Caki2 (cell line): ENCODE measurements around the gene PSMD9. TPM values are rescaled to one million over a fixed set of nuclear protein-coding genes. Genes with fewer than 3 reads are reported as not detected.
A peak's percentile ranks its signal among the peaks of the same experiment; 100 is the strongest.
"Not testable (repeated sequence)": the region's sequence is repeated elsewhere in the genome, so short reads cannot be mapped to it uniquely, and the experiment has no call there.

ENCODE experiments used
- DNase-seq: peaks from one replicate; pipeline ENCODE4 v3.0.0-alpha.2; 2015; ENCODE audit warnings: low read depth
- in situ Hi-C: cut with HindIII; loops from 2 replicates; pipeline ENCODE4 v1.10.0; 2016; ENCODE audit warnings: low sequenced_read_pairs, low pct_unique_long_range_greater_than_20kb, mixed read lengths
- total RNA-seq: library from RNA; depleted of rRNA; stranded (reverse); fragments of >200 nt; shearing (Covaris generic); gene quantifications from 2 replicates; pipeline ENCODE4 v1.2.3, GENCODE V29; 2014; ENCODE audit warnings: low replicate concordance

Gene PSMD9
- total RNA-seq, 1 experiment from 2014 or later: 191 TPM

DNA sequence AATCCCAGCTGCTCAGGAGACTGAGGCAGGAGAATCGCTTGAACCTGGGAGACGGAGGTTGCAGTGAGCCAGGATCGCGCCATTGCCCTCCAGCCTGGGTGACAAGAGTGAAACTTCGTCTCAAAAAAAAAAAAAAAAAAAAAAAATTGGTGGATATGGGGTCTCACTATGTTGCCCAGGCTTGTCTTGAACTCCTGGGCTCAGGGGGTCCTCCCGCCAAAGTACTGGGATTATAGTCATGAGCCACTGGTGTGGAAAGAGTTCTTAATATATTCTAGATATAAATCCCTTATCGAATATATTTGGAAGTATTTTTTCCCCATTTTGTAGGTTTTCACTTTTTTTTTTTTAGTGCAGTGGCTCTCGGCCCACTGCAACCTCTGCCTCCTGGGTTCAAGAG lies 19.4 kb upstream of the PSMD9 start:
- in situ Hi-C loops, DNase-seq: not testable (repeated sequence)

DNA sequence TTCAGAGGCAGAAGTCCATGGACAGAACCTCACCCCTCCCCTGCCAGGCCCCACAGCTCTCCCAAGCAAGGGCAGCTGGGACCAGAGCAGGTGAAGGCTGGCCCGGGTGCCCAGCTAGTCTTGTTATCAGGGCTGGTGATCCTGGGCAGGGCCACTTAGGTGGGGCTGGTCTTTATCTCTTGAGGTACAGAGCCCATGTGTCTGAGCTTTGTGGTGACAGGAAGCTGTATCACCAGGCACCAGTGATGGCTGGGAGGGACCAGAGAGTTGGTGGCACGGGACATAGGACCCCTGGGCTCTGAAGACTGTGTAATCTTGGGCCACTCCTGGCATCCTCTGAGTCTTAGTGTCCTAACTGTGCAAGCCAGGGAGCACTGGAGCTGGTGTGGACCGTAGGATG lies 17.1 kb upstream of the PSMD9 start:
- no peak for DNase-seq
- in situ Hi-C loops: no loop called here

- DNase-seq: no peak
- in situ Hi-C loops: no loop called here
Observed at GRCh38 chr12:121872546-121873215, 15.9 kb upstream of the PSMD9 start.

DNA sequence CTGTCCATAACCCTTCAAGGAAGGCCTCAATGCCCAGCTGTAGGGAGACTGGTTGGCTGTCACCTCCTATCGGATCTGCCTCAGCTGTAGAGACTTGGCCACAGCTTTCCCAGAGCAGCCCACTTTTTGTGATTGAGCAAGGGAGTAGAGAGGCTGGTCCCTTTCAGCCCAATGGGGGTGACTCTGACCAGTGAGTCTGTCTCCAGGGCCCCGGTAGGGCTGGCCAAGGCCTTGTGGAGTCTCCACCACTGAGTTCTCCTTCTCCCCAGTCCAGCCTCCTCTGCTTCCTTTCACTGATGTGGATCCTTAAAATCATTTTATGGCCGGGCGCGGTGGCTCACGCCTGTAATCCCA lies 15.4 kb upstream of the PSMD9 start:
- no peak for DNase-seq
- in situ Hi-C loops: no loop called here

GRCh38 chr12:121874071-121874470 lies 14.5 kb upstream of the PSMD9 start:
- in situ Hi-C loops: no loop called here
- DNase-seq: no peak

GRCh38 chr12:121875582-121875981 lies 13.0 kb upstream of the PSMD9 start:
- no peak for DNase-seq
- in situ Hi-C loops: no loop called here

GRCh38 chr12:121876080-121876447 lies 12.5 kb upstream of the PSMD9 start:
- DNase-seq, in situ Hi-C loops: not testable (repeated sequence)

GRCh38 chr12:121883315-121883660 lies 5.3 kb upstream of the PSMD9 start:
- in situ Hi-C loops: no loop called here

GRCh38 chr12:121885129-121885528 lies 3.5 kb upstream of the PSMD9 start:
- DNase-seq, in situ Hi-C loops: not testable (repeated sequence)

More at GRCh38 chr12:121883315-121883660, 5.3 kb upstream of the PSMD9 start:
- DNase-seq: peak; percentile 49

GRCh38 chr12:121888083-121888477 lies 510 bp upstream of the PSMD9 start:
- in situ Hi-C loops: no loop called here
- no peak for DNase-seq

GRCh38 chr12:121889274-121889624 lies 659 bp downstream of the PSMD9 start:
- no peak for DNase-seq
- in situ Hi-C loops: no loop called here

- DNase-seq: peak; percentile 19
- in situ Hi-C loops: not testable (repeated sequence)
Observed at GRCh38 chr12:121889661-121890060, 1.1 kb downstream of the PSMD9 start.

GRCh38 chr12:121892673-121893561 lies 4.3 kb downstream of the PSMD9 start:
- peak; percentile 17 for DNase-seq
- in situ Hi-C loops: no loop called here

- peak; percentile 79 for DNase-seq
- in situ Hi-C loops: no loop called here
Observed at GRCh38 chr12:121893961-121894460, 5.4 kb downstream of the PSMD9 start.

DNA sequence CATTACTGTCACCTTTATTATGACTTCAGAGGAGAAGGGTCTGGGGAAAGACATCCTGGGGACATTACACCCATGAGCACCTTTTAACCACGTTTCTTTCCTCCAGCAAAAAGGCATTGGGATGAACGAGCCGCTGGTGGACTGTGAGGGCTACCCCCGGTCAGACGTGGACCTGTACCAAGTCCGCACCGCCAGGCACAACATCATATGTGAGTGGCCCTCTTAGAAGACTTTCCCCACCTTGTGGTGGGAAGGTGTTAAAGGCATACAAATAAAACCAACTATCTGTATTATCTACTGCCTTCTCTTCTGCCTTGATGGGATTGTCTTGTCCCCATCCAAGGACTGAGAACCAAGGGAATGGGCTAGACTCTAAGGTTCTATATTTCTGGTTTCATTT lies 6.0 kb downstream of the PSMD9 start:
- peak; percentile 47 for DNase-seq
- in situ Hi-C loops: no loop called here

GRCh38 chr12:121898287-121898686 lies 9.7 kb downstream of the PSMD9 start:
- in situ Hi-C loops: no loop called here
- no peak for DNase-seq

- no peak for DNase-seq
- in situ Hi-C loops: no loop called here
Observed at GRCh38 chr12:121899590-121899989, 11.0 kb downstream of the PSMD9 start.

GRCh38 chr12:121903202-121903601 lies 14.6 kb downstream of the PSMD9 start:
- in situ Hi-C loops: no loop called here
- DNase-seq: no peak

GRCh38 chr12:121905746-121906145 lies 17.2 kb downstream of the PSMD9 start:
- in situ Hi-C loops: no loop called here
- DNase-seq: no peak

DNA sequence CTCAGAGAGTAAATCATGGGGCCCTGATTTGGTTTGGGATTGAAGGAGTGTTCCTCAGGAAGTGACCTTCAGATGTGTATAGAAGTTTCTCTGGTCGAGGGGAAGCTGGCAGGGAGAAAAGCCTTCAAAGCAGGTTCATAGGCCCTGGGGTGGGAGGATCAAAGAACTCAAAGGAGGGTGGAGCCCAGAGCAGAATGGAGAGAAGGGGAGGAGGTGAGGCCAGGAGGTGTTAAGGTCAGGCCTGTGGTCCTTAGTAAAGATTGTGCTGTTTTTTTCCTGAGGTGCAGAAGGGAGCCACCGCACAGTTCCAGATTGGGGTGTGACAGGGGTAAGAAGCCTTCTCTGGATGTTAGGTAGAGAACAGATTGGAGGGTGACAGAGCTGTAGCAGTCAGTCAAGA lies 20.1 kb downstream of the PSMD9 start:
- DNase-seq: no peak
- in situ Hi-C loops: no loop called here
